ENCODE data around the gene SPEF1.

Gene SPEF1

DNA sequence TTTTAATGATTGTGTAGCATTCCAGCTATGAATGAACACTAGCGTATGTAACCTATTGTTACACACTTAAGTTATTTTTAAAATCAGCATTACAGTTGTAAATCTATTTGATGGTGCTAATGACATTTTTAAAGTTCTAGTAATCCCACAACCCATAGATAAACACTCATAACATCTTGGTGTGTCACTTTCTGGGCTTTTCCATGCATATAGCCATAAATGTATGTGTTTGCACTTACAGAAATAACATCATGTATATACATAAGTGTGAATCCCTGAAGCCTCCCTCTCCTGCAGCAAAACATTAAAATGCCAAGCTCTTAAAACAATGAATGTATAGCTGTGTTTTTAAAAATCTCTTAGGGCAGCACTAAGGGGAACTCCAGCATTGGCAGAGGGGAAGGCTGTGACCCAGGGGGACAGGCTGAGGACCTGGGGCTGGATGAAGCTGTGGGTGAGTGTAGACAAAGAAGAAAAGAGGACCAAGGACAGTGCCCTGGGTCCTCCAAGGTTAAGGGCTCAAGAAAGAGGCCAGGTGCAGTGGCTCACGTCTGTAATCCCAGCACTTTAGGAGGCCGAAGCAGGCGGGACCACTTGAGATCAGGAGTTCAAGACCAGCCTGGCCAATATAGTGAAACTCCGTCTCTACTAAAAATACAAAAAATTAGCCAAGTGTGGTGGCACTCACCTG, 6.2 kb upstream of the SPEF1 start:
- no peak for DNase-seq (ENCODE audit: low read depth)

DNA sequence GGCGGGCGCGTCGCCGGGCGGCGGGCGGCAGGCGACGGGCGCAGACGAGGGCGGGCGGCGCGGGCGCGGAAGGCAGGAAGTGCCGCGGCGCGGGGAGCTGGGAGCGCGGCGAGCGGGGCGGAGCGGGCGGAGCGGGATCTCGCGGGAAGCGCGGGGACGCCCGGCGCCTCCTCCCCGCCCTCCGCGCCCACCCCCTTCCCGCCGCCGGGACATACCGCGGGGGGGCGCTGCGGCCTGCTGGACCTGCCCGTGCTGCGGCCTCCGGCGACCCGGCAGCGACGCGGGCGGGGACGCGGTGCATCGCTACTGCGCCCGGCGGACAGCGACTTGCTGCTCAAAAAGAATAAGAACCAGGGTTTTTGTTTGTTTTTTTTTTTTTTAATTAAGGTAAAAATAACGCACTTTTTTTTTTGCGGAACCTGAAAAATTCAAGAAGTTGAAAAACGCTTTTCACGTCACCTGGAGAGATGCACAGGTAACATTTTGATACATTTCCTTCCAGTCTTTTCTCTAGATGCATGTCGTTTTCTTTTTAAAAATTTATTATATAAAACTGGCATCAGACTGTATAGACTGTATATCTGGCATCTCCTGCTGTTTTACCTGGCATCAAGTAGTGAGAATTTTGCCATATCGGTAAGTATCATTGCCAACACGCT, 5.5 kb upstream of the SPEF1 start, which contains the start of gene CENPB:
Gene CENPB (minus strand): TSS at position 76 of the 659 bp plus-strand sequence. CDS start 257 bp downstream, outside the sequence.
- peak; percentile 87 for DNase-seq (ENCODE audit: low read depth)

DNA sequence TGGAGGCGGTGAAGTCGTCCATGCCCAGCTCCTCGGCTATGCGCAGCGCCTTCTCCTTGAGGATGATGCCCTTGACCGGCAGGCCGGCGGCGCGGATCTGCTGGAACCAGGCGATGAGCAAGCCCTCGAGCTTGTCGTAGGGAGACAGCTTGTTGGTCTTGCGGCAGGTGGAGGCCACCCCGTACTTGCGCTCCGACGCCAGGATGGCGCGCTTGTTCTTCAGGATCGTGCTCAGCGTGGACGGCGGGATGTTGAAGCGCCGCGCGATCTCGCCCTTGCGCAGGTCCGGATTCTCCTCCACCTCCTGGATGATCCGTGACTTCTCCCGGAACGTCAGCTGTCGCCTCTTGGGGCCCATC, 4.9 kb upstream of the SPEF1 start:
- DNase-seq (ENCODE audit: low read depth): no peak

DNA sequence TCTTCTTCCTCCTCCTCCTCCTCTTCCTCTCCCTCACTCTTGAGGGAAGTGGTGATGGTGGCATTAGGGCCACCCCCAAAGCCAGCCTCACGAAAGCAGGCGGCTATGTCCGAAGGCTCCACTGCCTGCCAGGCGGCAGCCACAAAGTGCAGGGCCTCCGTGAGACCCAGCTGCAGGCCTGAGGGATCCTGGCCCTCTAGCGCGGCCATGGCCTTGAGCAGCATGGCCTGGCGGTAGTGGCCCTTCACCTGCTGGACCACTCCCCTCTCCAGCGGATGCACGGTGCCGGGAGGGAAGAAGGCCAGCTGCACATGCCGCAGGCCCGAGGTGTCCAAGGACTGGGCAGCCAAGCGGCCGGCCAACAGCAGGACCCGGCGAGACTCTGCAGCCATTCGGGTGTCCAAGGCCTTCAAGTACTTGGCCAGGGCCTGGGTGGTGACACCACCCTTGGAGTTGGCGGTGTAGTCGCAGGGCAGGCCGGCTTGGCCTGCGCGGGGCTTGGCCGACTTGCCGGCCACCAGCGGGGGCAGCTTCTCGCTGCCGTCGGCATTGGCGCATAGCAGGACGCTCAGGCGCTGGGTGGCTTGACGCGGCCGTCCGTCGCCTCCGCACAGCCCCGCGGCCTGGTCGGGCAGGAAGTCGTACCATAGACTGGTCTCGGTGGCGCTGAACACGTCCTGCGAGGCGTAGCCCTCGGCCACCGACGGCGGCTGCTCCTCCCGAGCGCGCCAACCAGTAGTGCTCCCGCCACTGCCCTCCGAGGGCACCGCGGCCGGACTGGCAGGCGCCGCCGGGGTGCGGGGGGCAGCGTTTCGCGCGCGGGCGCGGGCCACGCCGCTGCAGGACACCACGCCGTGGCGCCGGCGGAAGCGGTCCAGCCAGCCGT, 4.2 kb upstream of the SPEF1 start:
- DNase-seq (ENCODE audit: low read depth): no peak

DNA sequence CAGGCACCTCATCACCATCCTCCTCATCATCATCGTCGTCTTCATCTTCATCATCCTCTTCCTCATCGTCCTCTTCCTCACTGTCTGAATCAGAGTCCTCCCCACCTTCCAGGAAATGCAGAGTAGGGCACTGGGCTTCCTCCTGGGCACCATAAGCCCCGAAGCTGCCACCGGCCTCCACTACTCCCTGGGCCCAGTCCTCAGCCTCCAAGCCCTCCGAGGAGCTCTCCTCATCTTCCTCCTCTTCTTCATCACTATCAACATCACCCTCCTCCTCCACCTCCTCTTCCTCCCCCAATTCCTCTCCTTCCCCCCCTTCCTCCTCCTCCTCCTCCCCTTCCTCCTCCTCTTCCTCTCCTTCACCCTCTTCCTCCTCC, 3.6 kb upstream of the SPEF1 start:
- DNase-seq (ENCODE audit: low read depth): no peak

DNA sequence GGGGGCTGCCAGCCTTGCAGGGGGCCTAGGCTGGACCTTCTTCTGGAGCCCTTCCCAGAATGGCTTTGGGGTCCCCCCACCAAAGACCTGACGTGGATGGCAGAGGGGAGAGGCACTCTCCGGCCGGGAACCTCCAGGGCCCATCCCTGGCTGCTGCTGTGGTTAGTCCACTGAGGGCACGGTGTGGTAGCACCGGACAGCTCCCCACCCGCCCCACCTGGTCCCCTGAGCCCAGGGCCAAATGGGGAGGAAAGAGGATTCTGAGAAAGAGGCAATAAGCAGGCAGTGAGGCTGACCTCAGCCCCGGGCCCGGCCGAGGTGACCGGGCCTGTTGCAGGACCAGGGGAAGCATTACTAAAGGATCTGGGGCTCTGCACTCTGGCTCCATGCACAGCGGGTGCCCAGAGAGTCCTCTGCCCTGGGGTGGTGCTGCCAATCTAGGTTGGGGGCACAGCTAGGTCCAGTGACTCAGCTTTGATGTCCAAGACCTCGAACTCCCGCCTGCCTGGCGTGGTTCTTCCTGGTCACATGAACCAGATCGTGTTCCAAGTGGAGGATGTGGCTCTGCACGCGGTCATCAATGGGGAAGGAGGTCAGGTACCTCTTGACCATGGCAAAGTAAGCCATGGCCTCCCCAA, 3.1 kb upstream of the SPEF1 start:
- no peak for DNase-seq (ENCODE audit: low read depth)

DNA sequence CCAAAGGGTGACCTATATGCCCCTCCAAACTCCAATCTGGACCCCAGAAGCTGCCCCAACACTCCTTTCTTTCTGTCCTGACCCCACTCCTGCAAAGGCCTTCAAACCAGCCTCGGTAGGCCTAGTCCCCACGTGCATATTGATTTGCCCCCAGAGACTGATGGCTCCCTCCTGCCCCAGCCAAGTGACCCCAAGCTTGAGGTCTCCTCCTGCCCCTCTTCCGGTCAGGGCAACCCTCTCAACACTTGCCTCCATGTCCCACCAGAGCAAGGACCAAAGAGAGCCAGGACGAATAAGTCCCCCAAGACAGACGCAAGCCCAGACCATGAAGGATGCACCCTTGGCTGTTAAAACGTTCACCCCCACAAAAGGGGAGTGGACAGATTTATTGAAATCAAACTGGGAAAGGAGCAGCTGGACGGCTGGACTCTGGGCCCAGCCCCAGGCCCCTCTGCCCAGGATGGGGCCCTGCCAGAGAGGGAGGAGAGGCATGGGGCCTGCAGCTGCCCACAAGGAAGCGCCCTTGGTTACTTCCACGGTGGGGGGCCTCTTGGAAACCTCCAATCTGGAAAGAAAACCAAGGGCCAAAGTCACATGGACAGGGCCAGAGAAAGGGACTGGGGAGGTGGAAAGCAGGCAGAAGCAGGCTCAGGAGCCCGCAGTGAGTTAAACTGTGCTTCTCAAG, 2.4 kb upstream of the SPEF1 start:
- no peak for DNase-seq (ENCODE audit: low read depth)

DNA sequence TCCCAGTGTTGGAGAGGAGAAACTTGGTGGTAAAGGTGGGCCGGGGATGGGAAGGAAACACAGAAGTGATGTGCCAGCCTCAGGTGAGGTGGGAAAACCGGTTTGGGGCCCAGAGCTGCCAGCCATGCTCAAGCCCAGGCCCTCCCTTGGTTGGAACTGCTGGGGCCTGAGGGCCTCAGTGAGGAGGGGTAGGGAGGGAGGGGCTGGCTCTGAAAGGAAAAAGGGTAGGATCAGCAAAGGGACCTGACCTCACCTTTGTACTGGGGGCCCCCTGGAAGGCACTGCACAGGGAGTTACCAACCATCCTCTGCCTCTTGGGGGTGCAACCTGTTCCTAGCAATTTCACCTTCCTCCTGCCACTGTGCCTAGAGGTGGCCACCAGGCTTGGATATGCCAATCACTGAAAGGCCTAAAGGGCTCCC, 1.8 kb upstream of the SPEF1 start:
- DNase-seq (ENCODE audit: low read depth): no peak

DNA sequence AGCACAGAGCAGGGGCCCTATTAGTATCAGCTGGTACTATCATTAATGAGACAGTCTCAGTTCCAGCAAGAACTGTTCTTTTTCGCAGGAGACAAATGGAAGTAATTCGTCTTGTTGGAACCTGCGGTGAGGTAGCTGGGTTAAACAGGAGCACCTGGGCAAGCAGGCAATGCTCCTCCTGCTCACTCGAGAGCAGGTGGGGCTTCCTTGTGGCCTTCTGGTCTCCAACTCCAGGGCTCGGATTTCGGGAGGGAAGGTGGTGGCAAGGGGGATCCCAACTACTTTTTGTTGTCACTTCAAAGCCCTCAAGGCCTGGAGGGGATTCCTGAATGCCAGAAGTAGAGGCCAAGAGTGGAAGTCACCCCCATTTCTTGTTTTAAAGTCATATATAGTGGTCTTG, 1.3 kb upstream of the SPEF1 start:
- DNase-seq (ENCODE audit: low read depth): no peak

DNA sequence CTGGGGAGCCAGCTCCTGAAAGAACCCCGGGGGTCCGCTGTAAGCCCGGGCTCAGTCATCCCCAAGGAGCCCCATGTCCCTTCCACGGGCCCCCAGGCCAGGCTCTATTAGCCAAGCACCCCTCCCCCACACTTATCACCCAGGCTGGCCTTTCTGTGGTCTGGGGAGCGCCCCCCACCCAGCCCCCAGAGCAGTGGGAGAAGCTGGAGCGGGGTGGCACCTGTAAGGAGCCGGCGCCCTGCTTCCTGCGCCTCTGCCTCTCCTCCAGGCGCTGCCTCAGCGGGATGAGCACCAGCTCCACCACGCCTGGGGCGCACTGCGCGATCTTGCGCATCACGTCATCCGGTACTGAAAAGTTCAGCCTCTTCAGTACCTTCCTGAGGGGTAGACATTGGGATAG, 2.3 kb downstream of the SPEF1 start:
- DNase-seq (ENCODE audit: low read depth): no peak

DNA sequence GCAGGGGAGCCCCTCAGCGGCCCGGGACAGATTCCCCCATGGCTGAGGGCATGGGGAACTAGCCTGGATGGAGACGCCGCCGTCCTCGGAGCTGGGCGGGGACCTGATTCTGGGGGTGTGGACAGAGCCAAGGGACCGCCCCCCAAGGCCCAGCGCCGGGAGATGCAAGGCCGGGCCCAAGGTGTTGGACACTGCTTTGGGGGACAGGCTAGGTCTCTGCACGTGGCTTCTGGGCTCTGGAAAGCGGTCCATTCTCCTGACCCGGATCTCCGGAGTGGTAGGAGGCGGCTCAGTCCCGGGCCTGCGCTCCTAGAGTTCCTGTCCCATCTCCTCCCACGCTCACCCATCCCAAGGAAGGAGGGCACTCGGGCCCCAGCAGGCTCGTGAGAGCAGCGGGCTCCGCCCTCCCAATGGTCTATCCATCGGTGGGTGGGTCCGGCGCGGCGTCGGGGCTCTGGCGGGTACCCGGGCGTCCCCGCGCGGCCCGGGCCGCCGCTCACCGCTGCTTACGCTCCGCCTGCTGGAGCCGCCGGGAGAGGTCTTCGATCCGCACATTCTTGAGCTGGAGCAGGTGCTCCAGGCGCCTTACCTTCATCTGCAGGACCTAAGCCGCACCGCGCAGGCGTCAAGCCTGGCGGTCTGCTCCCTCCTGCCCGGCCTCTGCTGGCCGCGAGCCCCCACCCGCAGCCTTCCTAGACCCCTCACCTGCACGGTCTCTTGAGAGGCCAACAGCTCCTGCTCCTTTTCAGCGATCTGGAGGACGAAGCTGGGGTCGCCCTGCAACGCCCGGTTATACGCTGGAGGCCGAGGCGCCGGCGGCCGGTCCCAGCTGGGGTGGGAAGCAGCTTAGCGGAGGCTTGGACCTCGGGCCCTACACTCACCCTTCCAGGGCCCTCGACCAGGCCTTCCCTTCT, 3.3 kb downstream of the SPEF1 start:
- DNase-seq (ENCODE audit: low read depth): no peak

DNA sequence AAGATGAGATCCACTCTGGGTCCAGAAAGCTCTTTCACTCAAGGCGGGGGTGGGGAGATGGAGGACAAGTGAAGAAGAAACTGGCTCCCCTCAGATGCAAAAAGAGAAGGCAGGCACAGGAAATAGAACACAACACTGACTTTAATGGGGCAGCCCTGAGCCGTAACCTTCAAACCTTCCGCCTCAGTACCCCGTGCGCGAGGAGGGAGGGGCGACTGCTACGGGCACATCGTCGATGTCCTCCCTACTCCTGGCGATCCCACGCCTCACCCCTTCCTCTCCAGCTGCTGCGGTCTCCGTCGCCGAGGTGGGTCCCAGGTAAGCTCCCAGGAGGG, 3.9 kb downstream of the SPEF1 start:
- no peak for DNase-seq (ENCODE audit: low read depth)

DNA sequence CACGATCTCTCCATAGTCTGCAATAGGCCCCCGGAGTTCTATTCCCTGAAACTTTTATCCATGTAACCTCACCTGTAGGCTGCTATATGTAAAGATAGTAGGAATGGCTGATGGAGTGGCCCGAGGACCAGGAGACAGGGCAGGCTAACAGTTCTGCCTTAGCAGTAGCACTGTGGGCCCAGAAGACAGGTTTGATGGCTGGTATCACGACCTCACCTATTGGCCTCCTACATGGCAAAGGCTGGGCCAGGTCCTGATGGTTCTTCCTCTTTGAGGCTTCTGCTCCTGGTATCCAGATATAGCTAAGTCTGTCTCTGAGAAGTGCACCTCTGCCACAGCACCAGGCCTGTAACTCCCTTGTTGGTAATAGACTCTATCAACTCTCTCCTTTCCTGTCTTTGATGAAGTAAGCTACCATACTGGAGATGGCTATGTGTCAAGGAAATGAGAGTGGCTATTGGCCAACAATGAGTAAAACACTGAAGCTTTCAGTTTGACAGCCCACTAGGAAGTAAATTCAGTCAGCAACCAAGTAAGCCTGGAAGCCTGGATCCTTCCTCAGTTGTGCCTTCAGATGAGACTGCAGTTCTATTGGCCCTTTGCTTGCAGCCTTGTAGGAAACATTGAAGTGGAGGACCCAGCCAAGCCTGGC, 5.7 kb downstream of the SPEF1 start:
- DNase-seq (ENCODE audit: low read depth): no peak

DNA sequence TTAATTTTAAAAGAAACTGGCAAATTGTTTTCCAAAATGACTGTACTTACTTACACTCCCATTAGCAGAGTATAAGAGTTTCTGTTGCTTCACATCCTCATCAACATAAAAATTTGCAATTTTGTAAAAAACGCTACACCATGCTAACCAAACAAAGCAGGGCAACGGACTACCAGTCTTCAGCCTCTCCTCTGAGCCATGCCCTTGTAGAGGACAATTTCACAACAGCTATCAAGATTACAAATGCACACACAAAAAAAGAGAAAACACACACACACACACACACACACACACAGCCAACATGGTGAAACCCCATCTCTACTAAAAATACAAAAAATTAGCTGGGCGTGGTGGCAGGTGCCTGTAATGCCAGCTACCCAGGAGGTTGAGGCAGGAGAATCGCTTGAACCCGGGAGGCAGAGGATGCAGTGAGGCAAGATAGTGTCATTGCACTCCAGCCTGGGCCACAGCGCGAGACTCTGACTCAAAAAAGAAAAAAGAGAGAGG, 9.6 kb downstream of the SPEF1 start:
- DNase-seq (ENCODE audit: low read depth): no peak

DNA sequence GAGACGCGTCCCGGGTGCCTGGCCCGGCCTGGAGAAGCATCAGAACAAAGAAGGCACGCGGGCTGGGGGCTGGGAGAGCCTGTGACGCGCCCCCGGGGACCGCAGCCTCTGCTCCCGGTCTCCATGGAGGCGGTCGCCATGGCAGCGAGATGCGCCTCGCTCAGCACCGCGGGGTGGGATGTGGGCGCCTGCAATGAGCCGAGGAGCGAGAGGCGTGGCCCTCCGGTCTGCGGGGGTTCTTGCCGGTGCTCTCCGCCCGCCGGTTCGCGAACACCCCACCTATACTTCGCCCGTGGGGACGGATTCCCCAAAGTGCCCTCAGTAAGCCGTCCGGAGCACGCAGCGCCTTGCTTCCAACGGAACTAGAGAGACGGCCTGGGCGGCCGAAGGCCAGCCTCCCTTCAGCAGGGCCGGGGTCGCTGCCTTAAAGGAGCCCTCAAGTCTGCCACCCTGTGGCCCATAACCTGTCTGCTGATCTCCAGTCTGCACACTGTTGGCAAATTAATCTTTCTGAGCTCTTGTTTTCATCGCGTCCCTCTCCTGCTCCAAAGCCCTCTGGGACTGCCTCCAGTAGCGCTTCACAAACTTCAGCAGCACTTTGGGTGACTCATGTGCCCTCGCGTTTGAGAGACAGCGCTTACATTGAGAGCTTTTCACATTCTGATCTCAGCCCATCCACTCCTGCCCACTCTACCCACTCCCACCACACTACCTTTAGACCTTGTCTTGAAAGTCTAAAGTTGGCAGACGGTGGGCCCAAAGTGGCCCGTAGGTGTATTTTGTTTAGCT, 12.7 kb downstream of the SPEF1 start:
- peak; percentile 73 for DNase-seq (ENCODE audit: low read depth)

DNA sequence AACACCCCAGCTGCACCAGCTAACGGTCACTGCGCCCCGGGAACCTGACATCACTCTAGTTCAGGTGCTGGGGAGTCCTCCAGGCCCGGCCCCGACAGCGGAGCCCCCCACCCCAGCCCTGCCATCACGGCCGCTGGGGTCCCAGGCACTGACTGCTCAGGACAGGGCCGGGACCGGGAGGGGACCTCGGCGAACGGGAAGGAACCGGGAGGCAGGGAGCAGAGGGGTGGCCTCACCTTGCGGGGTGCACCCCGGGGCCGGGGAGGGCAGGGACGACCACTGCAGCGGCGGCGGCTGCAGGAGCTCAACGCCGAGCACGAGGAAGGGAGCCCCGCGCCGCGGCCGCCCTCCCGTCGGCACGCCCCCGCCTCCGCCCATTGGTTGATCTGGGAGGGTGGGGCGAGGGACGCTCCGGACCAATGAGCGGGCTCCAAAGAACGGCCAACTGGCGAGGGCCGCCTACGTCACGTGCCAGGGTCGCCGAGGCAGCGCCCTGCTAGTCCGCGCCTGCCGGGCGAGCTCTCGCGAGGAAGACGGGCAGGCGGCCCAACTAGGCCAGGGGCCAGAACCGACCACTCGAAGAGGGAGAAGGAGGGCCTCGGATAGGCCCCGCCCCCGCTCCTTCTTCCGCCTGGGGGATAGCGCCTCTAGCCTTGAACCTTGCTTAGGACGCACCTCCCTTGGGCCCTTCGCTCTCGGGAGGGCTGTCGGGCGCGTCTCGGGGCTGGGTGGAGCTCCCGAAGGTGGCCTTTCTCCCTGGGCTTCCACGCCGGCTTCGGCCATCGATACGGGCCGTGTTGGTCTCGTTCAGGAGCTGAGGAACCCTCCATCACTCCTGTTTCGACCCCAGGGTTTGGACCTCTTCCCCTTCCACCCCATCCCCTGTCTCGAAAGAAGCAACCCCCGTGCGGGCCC, 13.6 kb downstream of the SPEF1 start, which contains the start of gene ADISSP:
Gene ADISSP (minus strand): TSS at position 327 of the 915 bp plus-strand sequence. CDS start 7,653 bp downstream, outside the sequence.
- peak; percentile 95 for DNase-seq (ENCODE audit: low read depth)

DNA sequence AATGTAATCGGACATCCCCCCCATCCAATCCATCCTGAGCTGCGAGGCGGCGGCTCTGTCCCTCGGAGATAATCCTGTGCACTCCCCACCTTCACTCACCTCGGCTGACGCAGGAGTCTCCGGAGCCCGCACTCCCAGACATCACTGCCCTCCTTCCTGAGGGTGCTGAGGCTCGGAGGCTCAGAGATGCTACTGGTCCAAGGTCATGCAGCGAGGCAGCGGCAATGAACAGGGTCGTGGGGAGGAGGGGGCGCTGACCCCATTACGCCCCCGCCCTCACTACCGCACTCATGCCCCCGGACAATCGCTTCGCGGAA, 14.2 kb downstream of the SPEF1 start:
- DNase-seq (ENCODE audit: low read depth): no peak

DNA sequence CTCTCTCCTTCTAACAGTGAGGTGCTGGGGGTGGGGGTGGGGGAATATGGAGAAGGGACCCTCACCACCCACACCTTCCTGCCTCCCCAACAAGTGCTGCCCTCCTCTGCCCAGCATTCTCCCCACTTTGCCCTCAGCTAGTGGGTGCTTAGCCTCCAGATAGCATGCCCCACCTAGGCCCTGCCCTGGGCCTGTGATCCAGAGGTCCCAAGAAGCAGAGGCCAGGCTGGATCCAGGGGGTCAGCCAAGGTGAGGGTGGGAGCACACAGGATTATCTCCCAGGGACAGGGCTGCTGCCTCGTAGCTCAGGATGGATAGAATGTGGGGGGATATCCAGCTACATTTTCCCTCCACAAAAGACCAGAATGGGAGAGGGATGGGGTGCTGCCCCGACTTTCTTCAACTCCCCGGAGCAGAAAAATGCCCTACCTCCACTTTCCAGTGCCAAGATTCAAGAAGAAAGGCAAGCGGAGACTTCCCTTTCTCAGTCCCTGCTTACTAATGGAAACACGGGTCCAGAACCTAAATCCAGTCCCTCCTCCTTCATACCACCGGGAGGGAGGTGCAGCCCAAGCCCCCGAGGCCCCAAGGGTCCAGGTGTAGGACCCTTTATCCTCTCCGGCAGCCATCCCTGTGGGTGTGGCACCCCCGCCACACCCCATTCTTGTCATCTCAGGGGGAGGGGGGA, 14.7 kb downstream of the SPEF1 start:
- no peak for DNase-seq (ENCODE audit: low read depth)

Measured in activated T-cell treated with anti-CD3 and anti-CD28 coated beads for 24 hours (primary cell).